Esophagus muscularis mucosa (tissue), 4 donors: Measurements from ENCODE around the gene TTC39A. TPM values are rescaled to one million over a fixed set of nuclear protein-coding genes. Genes with fewer than 3 reads are reported as not detected.

Experiments
- DNase-seq: peaks from one replicate; pipeline ENCODE4 v3.0.0-alpha.2; 2017; ENCODE audit errors: extremely low spot score
- H3K27ac ChIP-seq, 4 donors: fragments of 200-600 bp; sonication (generic); replicated peaks in 1 of 4; 1 replicate in 3 of 4; 2 replicates in 1 of 4; pipeline ENCODE4 v1.5.1; 2016 to 2019; ENCODE audit warnings: mild to moderate bottlenecking in 1 of 4
- H3K27me3 ChIP-seq, 4 donors: fragments of 200-600 bp; sonication (generic); one replicate each; pipeline versions ENCODE4 v1.5.1 to v1.6.0; 2016 to 2019
- H3K36me3 ChIP-seq, 4 donors: fragments of 200-600 bp; sonication (generic); one replicate each; pipeline ENCODE4 v1.5.1; 2016 to 2019
- H3K4me1 ChIP-seq, 4 donors: fragments of 200-600 bp; sonication (generic); one replicate each; pipeline ENCODE4 v1.5.1; 2016 to 2019
- H3K4me3 ChIP-seq, 4 donors: fragments of 200-600 bp; sonication (generic); 1 replicate in 2 of 4; 2 replicates in 2 of 4; pipeline ENCODE4 v1.5.1; 2016 to 2019; ENCODE audit warnings: mild to moderate bottlenecking in 4 of 4, moderate library complexity in 1 of 4
- H3K9me3 ChIP-seq, 4 donors: fragments of 200-600 bp; sonication (generic); 1 replicate in 3 of 4; 2 replicates in 1 of 4; pipeline ENCODE4 v1.5.1; 2016 to 2019
- CTCF ChIP-seq, 3 experiments: fragments of 200-600 bp in 2 of 3; fragments of 450-650 bp in 1 of 3; sonication (generic) in 2 of 3; IDR thresholded peaks; one replicate each; pipeline ENCODE4 v1.5.1; 2017 to 2019; ENCODE audit warnings: antibody characterized with exemption in 3 of 3, mild to moderate bottlenecking in 2 of 3, moderate library complexity in 1 of 3
- EP300 ChIP-seq: sonication (generic); formaldehyde crosslinking; IDR thresholded peaks from one replicate; pipeline ENCODE4 v1.6.1; 2017; ENCODE audit warnings: antibody characterized with exemption
- POLR2A ChIP-seq: fragments of 450-650 bp; IDR thresholded peaks from one replicate; pipeline ENCODE4 v1.6.1; 2017; ENCODE audit warnings: antibody characterized with exemption, moderate library complexity, mild to moderate bottlenecking, low read depth
- POLR2AphosphoS5 ChIP-seq, 2 donors: sonication (generic); formaldehyde crosslinking; IDR thresholded peaks; one replicate each; pipeline ENCODE4 v1.6.1; 2017; ENCODE audit warnings: antibody characterized with exemption in 2 of 2
- WGBS: methylation state at CpG from one replicate; pipeline ENCODE4 v1.1.5; 2018; 5-methylcytosine and 5-hydroxymethylcytosine counted together
- intact Hi-C: fragments of 100-400 bp; cut with DNase I; formaldehyde crosslinking; loops from one replicate; pipeline ENCODE4 v1.15.1; 2023
- total RNA-seq, 4 donors: library from RNA; depleted of rRNA; stranded (reverse); fragments of >200 nt; gene quantifications; one replicate each; pipeline versions ENCODE4 v1.1.0 to v1.2.1, GENCODE V29; 2016

The TTC39A gene
- total RNA-seq, 4 donors from 2014 or later = 0.17 to 2.5 (median 0.52) TPM; not detected in 1

DNA sequence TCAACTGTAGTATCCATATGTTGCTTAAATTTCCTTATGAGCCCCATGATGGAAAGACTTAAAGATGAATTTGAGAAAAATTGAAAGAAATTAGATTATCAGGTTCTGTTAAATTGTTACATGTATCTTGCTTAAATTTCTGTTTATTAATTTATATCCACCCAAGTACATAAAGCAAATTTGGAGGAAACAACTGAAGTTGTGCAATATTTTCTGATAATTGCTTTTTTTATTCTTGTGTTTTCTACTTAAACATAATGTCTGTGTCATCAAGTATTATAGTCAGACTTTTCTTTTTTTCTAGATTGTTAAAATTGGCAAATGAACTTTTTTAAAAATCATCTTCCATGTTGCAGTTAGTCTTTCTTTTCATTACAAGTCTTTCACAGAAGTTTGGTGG lies 57.4 kb downstream of the TTC39A start:
- Histone ChIP-seq H3K4me1 (peaks cover 8 to 20% (median 15%) of the 10 kb centered on the region in 4 donors), H3K27me3 (no peaks in the 10 kb centered on the region), H3K27ac (no peak overlapping the region), H3K9me3 (no peaks in the 10 kb centered on the region), H3K4me3 (no peak overlapping the region), H3K36me3 (peaks cover 12 to 39% (median 22%) of the 10 kb centered on the region in 4 donors)
- intact Hi-C loops = no loop called here
- TF ChIP-seq POLR2AphosphoS5 (IDR thresholded peaks at IDR 0.05) = no peak
- TF ChIP-seq CTCF (IDR thresholded peaks at IDR 0.05) = no peak
- TF ChIP-seq POLR2A = no peak
- TF ChIP-seq EP300 = no peak
- DNase-seq = no peak

GRCh38 chr1:51270751-51271150 lies 59.6 kb downstream of the TTC39A start:
- Histone ChIP-seq H3K36me3 (peaks cover 3 to 33% (median 15%) of the 10 kb centered on the region in 4 donors), H3K4me3 (no peak overlapping the region), H3K9me3 (no peaks in the 10 kb centered on the region), H3K27me3 (no peaks in the 10 kb centered on the region), H3K27ac (no peak overlapping the region), H3K4me1 (peaks cover 15 to 37% (median 26%) of the 10 kb centered on the region in 4 donors)
- DNase-seq = no peak
- TF ChIP-seq POLR2AphosphoS5 (IDR thresholded peaks at IDR 0.05) (no peak), CTCF (IDR thresholded peaks at IDR 0.05) (no peak), EP300 (no peak), POLR2A (no peak)
- intact Hi-C loops = no loop called here

GRCh38 chr1:51268634-51269033 lies 61.7 kb downstream of the TTC39A start:
- no peak overlapping the region for H3K27ac ChIP-seq
- no peaks in the 10 kb centered on the region for H3K9me3 ChIP-seq
- peaks cover 3 to 21% (median 15%) of the 10 kb centered on the region in 4 donors for H3K36me3 ChIP-seq
- intact Hi-C loops = no loop called here
- WGBS = 49% methylated on average over 2 of the region's 2 CpGs
- H3K4me3 ChIP-seq = no peak overlapping the region
- DNase-seq = peak; percentile 37
- H3K27me3 ChIP-seq = no peaks in the 10 kb centered on the region
- H3K4me1 ChIP-seq = peaks cover 33 to 58% (median 44%) of the 10 kb centered on the region in 4 donors
- TF ChIP-seq POLR2AphosphoS5 (IDR thresholded peaks at IDR 0.05) = no peak
- TF ChIP-seq CTCF (IDR thresholded peaks at IDR 0.05) = no peak

DNA sequence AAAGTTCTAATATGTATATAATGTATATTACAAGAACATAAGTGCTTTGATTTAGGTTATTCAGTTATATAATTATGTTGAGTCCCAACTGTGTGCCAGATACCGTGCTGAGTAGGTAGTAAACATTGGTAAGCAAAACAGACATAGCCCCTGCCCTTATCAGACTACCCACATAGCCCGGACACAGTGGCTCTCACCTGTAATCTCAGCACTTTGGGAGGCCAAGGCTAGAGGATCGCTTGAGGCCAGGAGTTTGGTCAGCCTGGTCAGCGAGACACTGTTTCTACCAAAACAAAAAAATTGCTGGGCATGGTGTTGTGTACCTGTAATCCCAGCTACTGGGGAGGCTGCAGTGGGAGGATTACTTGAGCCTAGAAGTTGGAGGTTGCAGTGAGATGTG lies 63.6 kb downstream of the TTC39A start:
- Histone ChIP-seq H3K27ac (no peak overlapping the region), H3K4me1 (peaks cover 34 to 68% (median 55%) of the 10 kb centered on the region in 4 donors), H3K9me3 (no peaks in the 10 kb centered on the region), H3K27me3 (no peaks in the 10 kb centered on the region), H3K36me3 (peaks cover 3 to 19% (median 15%) of the 10 kb centered on the region in 4 donors), H3K4me3 (no peak overlapping the region)
- intact Hi-C loops = no loop called here
- peak; percentile 26 for DNase-seq
- WGBS = 97% methylated on average over 4 of the region's 4 CpGs
- TF ChIP-seq EP300 (no peak), CTCF (IDR thresholded peaks at IDR 0.05) (no peak), POLR2A (no peak), POLR2AphosphoS5 (IDR thresholded peaks at IDR 0.05) (no peak)

GRCh38 chr1:51266181-51266580 lies 64.2 kb downstream of the TTC39A start:
- Histone ChIP-seq H3K9me3 (no peaks in the 10 kb centered on the region), H3K4me1 (peaks cover 40 to 74% (median 60%) of the 10 kb centered on the region in 4 donors), H3K27ac (no peak overlapping the region), H3K36me3 (peaks cover 2 to 13% (median 12%) of the 10 kb centered on the region in 4 donors), H3K4me3 (no peak overlapping the region), H3K27me3 (no peaks in the 10 kb centered on the region)
- 100% methylated on average over 2 of the region's 2 CpGs for WGBS
- intact Hi-C loops = no loop called here
- DNase-seq = no peak
- TF ChIP-seq POLR2A (no peak), EP300 (no peak), POLR2AphosphoS5 (IDR thresholded peaks at IDR 0.05) (no peak), CTCF (IDR thresholded peaks at IDR 0.05) (no peak)
